Ureter (tissue), 1 donor: ENCODE measurements around the gene PLCL1. TPM values are rescaled to one million over a fixed set of nuclear protein-coding genes. Genes with fewer than 3 reads are reported as not detected.
"Not testable (repeated sequence)": the region's sequence is repeated elsewhere in the genome, so short reads cannot be mapped to it uniquely, and the experiment has no call there.

ENCODE experiments used
- DNase-seq: peaks from one replicate; pipeline ENCODE4 v3.0.0-alpha.2; 2020; ENCODE audit warnings: low spot score
- total RNA-seq: library from RNA; stranded (reverse); gene quantifications from one replicate; pipeline ENCODE4 v1.2.4, GENCODE V29; 2023
- donor health status: DM: yes; HTN: yes; CAD: no.

The PLCL1 gene
- total RNA-seq, 1 donor from 2014 or later, result 2.9 TPM

GRCh38 chr2:198178766-198179165 lies 374.4 kb downstream of the PLCL1 start:
- DNase-seq, result no peak

DNA sequence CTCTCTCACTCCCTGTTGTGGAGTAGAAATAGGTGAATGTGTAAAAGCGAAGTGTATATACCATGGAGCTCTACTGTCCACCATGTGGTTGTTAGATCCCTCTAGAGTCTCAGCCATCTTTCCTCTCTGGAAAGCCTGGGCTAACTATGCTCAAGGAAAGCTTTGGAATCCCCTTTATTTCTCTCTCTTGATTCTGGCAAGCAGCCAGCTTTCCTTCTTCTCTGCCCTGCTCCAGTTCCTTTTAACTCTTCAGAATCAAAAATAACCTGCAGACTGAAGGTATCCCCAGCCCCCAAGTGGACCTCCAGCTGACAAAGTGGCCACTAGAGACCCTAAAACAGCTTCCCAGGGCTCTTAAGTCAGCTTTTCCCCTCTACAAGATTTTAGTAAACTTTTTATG lies 381.9 kb downstream of the PLCL1 start:
- DNase-seq, result no peak

DNA sequence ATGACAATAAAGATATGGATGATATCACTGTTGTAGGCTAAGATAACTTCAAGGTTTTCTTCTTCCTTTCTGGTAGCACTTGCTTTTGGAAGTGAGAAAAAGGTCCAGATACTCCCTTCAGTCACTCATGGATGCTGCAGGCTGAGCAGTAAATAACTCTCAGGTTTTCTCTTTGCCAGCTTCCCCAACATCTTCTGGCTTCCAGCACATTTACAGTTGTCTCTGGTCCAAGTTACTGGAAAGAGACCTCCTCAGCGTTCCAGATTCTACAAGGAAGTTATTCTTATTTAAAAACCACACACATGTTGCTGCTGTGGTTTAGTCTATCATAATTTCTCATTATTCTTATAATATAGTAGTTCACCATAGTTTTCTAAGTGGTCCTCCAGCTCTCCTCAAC lies 383.4 kb downstream of the PLCL1 start:
- no peak for DNase-seq

DNA sequence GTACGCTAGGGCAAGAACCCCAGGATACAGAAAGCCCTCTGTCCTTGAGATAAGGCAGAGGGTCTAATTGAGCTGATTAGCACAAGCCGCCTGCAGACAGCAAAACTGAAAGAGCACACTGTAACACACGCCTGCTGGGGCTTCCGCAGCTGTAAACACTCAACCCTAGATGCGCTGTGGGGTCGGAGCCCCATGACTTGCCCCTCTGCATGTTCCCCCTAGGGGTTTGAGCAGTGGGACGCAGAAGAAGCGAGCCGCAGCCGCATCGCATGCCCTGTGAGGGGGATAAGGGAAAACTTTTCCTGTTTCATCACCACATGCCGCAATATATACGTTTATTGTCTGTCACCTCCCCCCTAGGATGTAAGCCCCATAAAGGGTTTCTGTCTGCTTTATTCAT lies 384.6 kb downstream of the PLCL1 start:
- DNase-seq, result no peak

GRCh38 chr2:198191651-198192050 lies 387.3 kb downstream of the PLCL1 start:
- DNase-seq, result no peak

DNA sequence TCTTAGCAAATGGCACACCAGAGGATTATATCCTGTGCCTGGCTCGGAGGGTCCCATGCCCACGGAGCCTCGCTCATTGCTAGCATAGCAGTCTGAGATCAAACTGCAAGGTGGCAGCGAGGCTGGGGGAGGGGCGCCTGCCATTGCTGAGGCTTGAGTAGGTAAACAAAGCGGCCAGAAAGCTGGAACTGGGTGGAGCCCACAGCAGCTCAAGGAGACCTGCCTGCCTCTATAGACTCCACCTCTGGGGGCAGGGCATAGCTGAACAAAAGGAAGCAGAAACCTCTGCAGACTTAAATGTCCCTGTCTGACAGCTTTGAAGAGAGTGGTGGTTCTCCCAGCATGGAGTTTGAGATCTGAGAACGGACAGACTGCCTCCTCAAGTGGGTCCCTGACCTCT lies 392.2 kb downstream of the PLCL1 start:
- not testable (repeated sequence) for DNase-seq

Other genes starting within 250 kb of the PLCL1 start
- 7.0 TPM for gene RFTN2, start 129.0 kb upstream of the PLCL1 start, total RNA-seq
- gene MARS2, start 99.2 kb upstream of the PLCL1 start, total RNA-seq, result 10.5 TPM
- gene BOLL, start 19.3 kb upstream of the PLCL1 start, total RNA-seq, result not detected